Fibroblast of peridontal ligament (primary cell): ENCODE results near the gene TMEM234.
A peak's percentile ranks its signal among the peaks of the same experiment; 100 is the strongest.

ENCODE experiments used
- DNase-seq: peaks from one replicate; pipeline ENCODE4 v3.0.0-alpha.2; 2010; ENCODE audit errors: extremely low read depth

TMEM234 gene

DNA sequence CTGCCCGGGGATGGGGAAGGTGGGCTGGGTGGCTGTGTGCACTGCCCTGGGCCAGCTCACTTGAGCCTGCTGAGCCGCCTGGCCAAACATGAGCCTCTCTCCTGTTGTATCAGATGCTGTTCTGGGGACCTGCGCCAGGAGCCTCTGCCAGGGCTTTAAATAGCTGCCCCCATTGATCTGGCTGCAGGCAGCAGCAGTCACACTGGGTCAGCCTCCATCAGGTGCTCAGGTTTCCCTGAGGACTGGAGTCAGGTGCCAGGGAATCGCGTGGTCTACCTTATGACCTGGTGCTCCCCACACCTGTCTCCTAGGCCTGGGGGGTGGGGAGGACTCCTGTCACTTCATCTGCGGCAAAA is 22.5 kb downstream of the TMEM234 start:
- DNase-seq, result peak; percentile 32

DNA sequence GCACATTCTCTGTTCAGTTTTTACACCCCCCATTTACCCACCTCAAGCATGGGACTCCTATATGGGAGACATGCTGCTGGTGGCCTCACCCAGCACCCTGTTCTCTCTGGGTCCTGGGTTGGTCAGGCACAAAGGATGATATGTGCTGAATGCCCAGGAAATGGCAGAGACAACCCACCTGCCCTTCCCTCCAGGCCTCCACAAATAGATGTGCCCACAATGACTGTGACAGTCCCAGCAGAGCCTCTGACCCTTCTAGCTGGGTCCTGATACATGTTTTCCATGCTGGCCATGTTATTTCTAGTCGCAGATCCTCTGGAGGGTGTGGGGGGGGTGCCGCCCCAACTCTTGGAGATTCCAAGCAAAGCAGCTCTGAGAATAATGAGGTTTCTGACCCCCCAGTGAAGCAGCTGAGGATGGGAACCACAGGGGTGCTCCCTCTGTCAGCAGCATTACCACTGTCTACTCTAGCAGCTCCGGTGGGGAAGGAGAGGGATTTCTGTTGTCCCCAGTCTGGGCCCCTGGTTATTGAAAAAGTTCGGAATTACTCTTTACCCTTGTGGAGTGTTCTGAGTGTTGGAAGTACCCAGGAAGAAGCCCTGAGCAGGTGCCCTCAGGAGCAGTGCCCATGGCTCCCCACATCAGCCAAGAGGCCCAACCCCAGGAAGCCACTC is 23.0 kb downstream of the TMEM234 start:
- DNase-seq, result no peak

DNA sequence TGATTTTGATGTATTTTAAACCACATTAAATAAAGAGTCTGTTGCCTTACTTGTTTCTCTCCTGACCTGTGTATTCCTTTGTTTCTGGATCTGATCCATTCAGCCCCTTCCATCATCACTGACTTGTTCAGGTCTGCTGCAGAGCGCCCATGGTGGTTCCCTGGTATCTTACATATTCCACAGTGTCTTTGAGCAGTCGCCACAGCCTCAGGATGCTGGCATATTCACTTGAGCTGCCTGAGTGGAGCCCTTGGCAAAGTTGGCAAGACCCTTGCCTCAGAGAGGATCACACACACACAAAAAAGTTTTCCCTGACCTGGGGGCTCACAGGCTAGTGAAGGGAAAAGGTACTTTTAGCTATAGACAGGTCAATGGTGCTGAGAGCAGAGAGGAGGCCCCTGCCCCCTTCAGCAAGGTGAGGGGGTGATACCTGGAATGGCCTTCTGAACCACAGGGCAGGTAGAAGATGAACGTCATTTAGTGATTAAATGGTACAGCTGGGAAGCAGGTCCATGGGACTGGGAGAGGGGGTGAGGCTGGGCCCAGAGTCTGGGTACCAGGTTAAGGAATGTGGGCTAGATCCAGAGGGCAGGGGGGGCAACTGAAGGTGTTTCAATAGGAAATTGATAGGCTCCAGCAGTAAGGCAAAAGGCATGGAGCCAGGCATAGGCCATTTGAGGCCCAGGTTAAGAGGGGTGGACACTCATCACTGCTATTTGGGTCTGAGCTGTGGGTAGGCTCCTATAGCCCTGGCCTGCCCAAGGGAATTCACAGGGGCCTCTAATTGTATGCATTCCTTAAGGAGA is 23.7 kb downstream of the TMEM234 start:
- no peak for DNase-seq

DNA sequence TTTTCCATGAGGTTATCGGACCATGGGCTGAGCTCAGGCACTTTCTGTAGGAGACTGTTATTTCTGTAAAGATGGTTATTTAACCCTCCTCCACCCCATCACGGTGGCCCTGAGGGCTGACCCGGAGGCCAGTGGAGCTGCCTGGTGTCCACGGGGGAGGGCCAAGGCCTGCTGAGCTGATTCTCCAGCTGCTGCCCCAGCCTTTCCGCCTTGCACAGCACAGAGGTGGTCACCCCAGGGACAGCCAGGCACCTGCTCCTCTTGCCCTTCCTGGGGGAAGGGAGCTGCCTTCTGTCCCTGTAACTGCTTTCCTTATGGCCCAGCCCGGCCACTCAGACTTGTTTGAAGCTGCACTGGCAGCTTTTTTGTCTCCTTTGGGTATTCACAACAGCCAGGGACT is 24.3 kb downstream of the TMEM234 start:
- DNase-seq, result no peak

DNA sequence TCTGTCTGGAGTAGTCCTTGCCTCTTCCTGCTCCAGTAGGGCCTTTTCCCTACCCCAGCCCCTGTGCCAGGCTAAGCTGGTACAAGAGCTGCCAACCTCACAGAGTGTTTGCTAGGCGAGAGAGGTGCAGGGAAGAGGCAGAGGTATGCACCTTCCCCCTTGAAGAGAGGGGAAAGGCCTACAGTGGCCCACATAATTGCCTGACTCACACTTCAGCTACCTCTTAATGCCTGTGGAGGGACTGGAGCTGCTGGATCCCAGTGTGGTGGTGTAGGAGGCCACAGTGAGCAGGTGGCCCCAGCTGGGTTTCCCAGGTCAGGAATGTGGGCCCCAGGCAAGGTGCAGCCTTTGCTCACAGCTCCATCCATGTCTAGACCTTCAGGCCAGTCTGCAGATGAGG is 25.1 kb downstream of the TMEM234 start:
- no peak for DNase-seq

DNA sequence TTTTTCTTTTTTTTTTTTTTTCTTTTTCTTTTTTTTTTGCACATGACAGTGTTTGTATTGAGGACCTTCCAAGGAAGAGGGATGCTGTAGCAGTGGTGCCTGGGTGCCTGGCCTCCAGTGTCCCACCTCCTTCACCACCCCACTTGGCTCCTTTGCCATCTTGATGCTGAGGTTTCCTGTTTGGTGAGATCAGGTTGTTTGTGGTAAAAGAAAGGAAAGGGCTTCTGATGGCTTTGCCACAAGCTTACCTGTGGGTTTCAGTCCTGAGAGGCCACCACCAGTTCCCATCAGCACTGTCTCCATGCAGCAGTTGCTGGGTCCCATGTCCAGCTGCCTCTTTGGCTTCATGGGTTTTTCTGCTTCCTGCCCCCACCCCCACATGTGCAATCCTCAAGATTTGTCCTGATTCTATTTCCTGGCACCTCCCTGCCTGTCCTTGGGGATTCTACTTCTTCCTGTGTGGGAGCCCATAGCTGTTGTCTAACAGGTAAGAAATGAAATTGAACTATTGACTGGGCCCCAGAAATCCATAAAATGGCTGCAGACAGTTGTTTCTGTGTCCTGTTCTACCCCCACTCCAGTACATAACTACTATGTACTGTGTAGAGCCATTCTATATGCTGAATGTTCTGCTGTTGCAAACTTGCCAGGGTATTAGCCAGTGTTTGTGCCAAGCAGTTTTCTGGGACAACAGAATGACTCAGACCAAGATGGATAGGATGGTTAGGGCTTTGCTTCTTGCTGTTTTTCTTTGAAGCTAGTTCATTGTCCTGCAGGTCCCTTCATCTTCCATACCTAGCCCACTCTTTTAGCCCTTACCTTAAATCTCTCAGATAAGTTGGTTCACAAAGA is 26.0 kb downstream of the TMEM234 start:
- peak; percentile 28 for DNase-seq

DNA sequence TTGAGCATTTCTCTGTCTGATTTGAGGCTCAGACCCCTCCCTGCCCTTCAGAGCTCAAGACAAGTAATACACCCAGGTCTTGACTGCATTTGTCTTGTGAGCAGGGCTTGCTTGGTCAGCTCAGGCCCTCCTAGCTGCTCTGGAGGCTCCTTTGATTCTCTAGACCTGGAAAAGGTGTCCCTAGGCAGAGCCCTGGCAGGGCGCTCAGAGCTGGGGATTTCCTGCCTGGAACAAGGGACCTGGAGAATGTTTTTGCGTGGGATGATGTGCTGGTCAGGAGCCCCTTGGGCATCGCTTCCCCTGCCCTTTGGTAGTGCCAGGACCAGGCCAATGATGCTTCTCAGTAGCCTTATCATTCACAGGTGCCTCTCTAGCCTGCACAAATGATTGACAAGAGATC is 26.6 kb downstream of the TMEM234 start:
- no peak for DNase-seq

DNA sequence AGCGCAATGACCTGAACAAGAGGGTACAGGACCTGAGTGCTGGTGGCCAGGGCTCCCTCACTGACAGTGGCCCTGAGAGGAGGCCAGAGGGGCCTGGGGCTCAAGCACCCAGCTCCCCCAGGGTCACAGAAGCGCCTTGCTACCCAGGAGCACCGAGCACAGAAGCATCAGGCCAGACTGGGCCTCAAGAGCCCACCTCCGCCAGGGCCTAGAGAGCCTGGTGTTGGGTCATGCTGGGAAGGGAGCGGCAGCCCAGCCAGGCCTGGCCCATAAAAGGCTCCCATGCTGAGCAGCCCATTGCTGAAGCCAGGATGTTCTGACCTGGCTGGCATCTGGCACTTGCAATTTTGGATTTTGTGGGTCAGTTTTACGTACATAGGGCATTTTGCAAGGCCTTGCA is 27.2 kb downstream of the TMEM234 start:
- DNase-seq, result no peak

DNA sequence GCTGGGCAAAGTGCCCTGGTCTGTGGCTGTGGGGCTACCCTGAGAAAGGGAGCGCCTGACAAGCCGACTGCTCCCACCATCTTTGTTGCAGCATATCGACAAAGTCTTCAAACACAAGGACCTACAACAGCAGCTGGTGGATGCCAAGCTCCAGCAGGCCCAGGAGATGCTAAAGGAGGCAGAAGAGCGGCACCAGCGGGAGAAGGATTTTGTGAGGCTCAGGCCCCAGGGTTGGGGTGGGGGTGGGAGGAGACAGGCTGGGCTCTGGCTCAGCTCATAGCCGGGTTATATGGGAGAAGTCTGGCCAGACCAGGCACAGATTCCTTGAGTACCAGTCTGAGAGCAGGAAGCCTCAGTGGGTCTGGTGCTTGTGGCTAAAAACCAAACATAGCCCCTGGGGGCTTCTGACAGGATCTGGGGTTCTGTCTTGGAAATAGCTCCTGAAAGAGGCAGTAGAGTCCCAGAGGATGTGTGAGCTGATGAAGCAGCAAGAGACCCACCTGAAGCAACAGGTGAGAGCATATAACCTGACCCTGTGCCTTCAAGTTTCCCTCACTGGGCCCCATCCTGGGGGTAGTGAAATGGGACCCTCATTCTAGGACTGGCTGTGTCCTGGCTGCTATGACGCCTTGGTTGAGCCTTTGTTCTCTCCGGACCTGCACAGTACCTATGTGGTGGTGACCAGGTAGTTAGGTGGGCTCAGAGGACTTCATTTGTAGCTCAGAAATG is 29.8 kb downstream of the TMEM234 start:
- no peak for DNase-seq

DNA sequence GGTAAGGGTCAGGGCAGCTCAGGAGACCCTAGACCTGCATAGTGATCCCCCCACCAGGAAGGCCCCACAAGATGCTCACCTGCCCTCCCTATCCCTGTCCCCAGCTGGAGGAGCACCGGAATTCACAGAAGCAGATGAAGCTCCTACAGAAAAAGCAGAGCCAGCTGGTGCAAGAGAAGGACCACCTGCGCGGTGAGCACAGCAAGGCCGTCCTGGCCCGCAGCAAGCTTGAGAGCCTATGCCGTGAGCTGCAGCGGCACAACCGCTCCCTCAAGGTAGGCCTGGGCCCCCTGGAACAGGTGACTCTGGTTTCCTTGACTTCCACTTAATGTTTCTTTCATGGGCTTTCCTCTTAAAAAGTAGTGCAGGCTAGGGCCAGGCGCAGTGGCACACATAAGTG is 34.3 kb downstream of the TMEM234 start:
- no peak for DNase-seq

DNA sequence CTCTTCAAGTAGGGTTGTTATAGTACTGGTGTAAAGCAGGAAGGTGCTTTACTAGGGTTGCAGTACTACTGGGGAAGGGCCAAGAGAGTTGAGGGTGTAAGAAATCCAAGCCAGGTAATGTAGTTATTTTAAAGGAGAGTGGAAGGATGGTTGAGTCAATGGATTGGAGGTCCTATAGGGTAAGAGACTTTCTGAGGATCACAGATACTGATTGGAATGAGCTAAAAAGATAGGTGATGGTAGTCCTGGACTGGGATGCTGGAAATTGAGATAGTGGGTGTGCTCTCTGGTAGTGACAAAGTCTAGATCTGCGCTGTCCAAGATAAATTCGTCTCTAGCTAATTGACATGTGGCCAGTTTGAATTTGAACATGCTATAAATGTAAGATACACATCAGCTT is 35.7 kb downstream of the TMEM234 start:
- no peak for DNase-seq

DNA sequence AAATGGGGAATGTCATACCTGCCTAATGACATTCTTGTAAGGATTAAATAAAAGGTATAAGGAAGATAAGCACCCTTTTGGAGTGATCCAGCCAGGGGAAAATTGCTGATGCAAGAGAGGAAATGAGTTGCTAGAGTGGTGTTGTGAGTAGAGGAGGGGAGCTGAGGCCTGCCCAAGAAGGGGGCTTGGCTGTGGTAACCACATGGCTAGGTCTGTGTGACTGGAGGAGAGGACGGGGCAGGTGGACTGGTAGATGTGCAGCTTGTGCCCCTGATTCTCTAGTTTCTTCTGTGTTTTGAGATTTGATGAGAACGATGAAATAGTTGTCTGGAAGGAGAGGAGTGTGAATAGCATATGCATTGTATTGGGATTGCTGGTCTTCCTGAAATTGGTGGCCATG is 36.1 kb downstream of the TMEM234 start:
- DNase-seq, result no peak

DNA sequence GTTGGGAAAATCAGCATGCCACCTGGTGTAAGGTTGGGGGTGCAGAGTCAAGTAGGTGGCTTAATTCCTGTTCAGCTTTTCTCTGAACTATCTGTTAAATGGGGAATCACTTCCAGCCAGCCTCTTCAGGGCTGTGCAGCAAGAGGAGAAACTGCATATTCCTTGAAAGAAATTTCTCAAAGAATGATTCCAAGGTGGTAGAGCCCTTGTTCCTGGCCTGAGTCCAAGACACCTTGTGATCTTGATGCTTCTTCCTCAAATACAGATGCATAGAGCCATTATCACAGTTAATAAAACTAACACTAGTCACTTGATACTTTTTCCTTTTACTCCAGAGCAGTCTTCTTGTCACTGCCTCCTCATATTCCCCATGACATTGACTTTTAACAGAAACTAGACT is 37.5 kb downstream of the TMEM234 start:
- DNase-seq, result no peak

DNA sequence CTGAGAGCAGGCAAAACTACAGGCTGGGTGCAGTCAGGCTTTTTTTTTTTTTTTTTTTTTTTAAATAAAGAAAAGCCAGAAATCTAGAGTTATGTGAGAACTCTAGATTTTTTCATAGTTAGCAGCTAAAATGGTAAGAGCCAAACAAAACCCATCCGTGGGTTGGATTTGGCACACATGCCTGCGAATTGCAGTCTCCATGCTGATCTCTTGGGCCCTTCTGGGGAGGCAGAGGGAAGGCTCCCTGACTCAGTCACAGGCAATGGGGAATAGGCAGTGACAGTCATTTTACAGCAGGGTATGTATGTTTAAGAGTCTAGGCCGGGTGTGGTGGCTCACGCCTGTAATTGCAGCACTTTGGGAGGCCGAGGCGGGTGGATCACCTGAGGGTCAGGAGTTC is 40.1 kb downstream of the TMEM234 start:
- peak; percentile 39 for DNase-seq

DNA sequence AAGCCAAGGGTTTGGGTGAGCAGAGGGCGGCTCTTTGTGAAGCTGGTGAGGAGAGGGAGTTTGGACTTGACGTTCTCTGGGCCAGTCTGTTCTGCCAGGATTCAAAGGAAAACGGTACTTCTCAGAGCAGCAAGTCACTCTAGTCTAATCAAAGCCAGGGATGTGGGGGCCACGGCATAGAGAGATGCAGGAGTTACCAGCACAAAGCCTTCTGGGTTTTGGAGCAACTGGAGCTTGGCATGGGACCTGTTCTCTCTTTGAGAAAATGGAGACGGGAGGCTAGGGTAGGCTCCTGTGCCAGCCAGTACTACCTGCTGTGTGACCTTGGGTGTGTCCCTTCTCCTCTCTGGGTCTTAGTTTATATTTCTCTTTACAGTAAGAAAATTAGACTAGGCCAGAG is 40.6 kb downstream of the TMEM234 start:
- DNase-seq, result no peak

DNA sequence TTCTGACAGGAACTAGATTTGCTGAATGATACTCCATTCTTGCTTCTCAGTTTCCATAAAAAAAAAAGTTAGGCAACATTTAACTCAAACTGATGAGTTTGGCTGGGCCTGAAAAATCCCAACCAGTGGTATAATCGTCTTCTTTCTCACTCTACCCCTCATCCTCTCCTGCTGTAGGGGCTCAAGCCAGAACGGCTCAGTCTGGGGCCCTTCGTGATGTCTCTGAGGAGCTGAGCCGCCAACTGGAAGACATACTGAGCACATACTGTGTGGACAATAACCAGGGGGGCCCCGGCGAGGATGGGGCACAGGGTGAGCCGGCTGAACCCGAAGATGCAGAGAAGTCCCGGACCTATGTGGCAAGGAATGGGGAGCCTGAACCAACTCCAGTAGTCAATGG is 41.1 kb downstream of the TMEM234 start:
- DNase-seq, result no peak

DNA sequence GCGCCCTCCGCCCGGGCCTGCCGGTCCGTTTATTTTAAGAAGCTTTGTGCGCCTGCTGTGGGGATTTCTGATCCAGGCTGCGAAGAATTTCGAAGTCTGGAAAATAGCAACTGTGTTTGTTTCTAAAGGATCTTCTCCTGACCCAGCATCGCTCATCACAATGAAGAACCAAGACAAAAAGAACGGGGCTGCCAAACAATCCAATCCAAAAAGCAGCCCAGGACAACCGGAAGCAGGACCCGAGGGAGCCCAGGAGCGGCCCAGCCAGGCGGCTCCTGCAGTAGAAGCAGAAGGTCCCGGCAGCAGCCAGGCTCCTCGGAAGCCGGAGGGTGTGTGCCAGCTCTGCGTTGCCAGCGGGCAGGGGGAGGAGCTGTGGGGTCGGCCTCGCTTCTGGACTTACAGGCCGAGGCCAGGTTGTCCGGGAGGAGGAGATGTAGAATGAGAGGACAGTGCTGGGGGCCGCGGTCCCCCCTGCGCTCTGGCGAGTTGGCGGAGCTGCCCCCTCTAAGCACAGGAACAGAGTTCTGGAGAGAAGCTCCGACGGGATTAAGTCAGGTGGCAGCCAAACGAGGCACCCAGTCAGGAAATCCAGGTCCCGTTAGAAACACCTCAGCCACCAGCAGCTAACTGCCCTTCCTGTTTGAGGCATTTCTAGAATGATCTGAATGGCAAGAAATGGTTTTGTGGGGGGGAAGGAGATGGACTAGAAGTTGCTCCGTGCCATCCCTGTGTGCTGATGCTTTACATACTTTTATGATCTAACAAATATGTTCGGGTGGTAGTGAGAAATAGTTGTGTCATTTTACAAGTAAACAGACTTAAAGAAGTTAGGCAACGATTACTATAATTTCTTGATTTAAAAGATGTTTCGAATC is 41.7 kb downstream of the TMEM234 start:
- peak; percentile 78 for DNase-seq

DNA sequence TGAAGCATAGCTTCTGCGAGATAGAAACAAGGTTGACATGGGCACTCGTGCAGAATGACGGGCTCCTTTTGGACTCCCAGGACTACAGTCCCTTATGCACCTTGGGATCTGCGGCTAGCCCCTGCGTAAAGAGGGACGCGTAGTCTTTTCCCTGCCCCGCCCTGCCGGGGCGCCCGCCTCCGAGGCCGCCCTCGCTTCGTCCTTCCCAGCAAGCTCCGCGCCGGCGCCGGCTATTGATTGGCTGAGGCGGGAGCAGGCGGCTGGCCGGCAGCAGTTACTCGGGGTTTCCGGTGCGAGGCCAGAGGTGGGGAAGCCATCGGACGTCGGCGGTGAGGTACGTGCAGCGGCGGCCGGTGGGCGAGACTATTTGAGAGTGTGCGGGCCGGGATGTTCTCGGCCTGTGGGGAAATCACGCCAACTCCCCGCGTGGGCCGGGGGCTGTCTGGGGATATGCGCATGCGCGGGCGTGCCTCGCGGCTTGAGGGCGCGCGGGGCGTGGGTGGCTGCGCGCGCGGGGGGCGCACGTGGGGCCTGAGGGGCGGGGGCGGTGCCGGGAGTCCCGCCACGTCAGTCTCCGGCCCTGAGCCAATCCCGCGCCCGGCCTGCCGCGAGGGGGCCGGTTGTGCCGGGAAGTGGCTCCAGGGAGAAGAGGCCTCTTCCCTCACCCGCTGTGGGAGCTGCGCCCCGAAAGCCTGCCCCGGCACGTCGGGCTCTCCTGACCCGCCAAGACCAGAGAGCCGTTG is 42.5 kb downstream of the TMEM234 start, which contains the start of gene TXLNA:
TSS of gene TXLNA (plus strand) at position 233 of the 743 bp plus-strand sequence. CDS start 671 bp downstream, outside the sequence.
- DNase-seq, result peak; percentile 86

DNA sequence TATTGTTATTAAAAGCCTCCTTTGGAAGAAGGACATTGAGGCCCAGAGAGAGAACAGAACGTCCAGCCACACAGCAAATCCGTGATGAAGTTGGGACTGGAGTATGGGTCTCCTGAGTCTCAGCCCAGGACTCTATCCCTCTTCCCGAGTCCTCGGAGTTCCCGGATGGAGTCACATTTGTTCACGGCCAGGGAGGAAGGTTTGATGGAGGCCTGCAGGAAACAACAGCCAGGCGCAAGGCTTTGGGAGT is 43.0 kb downstream of the TMEM234 start:
- no peak for DNase-seq

DNA sequence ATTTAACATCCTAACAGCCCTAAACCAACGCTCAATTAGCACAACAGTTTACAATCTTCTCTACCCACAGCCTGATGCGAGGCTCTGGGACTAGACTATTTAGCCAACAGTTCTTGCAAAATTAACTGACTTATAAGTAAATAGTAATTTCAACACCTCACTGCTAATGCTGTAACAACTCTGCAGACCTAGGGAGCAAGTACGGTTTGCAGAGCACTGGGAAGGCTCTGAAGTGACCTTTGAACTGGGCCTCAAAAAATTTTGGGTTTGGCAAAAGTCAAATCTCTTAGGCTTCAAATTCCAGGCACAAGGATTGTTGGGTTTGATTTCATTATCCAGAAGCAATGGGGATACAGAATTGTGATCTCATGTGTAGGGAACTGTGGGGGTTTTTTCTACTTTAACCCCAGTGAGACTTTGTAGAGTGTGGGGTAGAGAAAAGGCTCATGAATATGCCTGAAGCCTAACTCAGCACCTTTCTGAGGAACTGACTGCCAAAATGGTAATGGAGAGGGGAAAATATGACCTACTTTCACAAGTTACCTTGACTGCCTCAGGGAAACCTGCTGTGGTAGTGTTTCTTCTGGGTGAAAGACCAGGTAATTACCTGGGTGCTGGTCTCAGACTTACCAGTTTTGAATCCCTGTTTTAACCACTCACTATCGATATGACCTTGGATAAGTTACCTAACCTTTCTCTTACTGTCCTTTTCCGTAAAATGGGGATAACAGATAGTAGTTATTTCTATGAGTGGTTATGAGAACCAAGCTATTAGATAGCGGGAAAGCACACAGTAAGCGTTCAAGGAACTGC is 43.6 kb downstream of the TMEM234 start:
- peak; percentile 19 for DNase-seq
